HepG2 (cell line): ENCODE data around the gene COQ4. TPM values are rescaled to one million over a fixed set of nuclear protein-coding genes. Genes with fewer than 3 reads are reported as not detected.
A peak's percentile ranks its signal among the peaks of the same experiment; 100 is the strongest.

Experiments
- ATAC-seq: fragments of 200-7000 bp; cut with Tn5 transposase; 3 replicates; pipeline ENCODE4 v1.9.1; 2020; ENCODE audit warnings: mild to moderate bottlenecking, moderate library complexity
- BruUV-seq: library from RNA; stranded (reverse); fragments of 400-500 nt; replicated peaks from 2 replicates; lab custom pipeline; 2021; lab: Mats Ljungman, UMichigan
- CTCF ChIA-PET: fragments of 300-600 bp; formaldehyde crosslinking; extraction: SDS; loops from one replicate; lab custom pipeline; 2021; ENCODE audit warnings: low total read pairs, inconsistent platforms, low intra/inter-chr PET ratio; lab: Yijun Ruan, JAX
- POLR2A ChIA-PET: fragments of 350-600 bp; sonication (Branson Sonifier 250); formaldehyde crosslinking; loops from one replicate; lab custom pipeline; 2020; ENCODE audit warnings: antibody characterized with exemption, inconsistent platforms; lab: Yijun Ruan, JAX
- DNase-seq: peaks from one replicate; pipeline ENCODE4 v3.0.0-alpha.2; 2015; ENCODE audit warnings: low spot score
- FAIRE-seq: peaks from 3 replicates; lab custom pipeline; 2011; peaks lifted over from hg19 to GRCh38; lab: Jason Lieb, UNC
- H2AFZ ChIP-seq: one replicate; pipeline ENCODE4 v1.6.1; 2011; ENCODE audit warnings: low read length, inconsistent platforms
- H3K27ac ChIP-seq: fragments of 300-600 bp; 3 replicates; pipeline ENCODE4 v1.8.0; 2011; ENCODE audit warnings: mixed run types, mild to moderate bottlenecking, mixed read lengths, low read length, inconsistent platforms; ENCODE audit not compliant: insufficient read depth; ENCODE audit errors: extremely low read length
- H3K27me3 ChIP-seq, 2 experiments: fragments of 200-600 bp in 1 of 2; 2 replicates in 1 of 2; 3 replicates in 1 of 2; pipeline versions ENCODE4 v1.6.0 to v1.8.0; 2011; ENCODE audit warnings: low read length in 2 of 2, mild to moderate bottlenecking in 2 of 2, moderate library complexity in 2 of 2, inconsistent platforms in 1 of 2; ENCODE audit not compliant: insufficient read depth in 2 of 2, control insufficient read depth in 1 of 2
- H3K36me3 ChIP-seq, 2 experiments: fragments of 200-600 bp in 1 of 2; replicated peaks in 1 of 2; 2 replicates in 1 of 2; 3 replicates in 1 of 2; pipeline versions ENCODE4 v1.5.1 to v1.8.0; 2011; ENCODE audit warnings: low read length in 2 of 2, inconsistent platforms in 1 of 2; ENCODE audit not compliant: insufficient read depth in 2 of 2, control insufficient read depth in 1 of 2
- H3K4me1 ChIP-seq: 2 replicates; pipeline ENCODE4 v1.5.1; 2012; ENCODE audit warnings: low read length, inconsistent platforms; ENCODE audit not compliant: insufficient read depth
- H3K4me2 ChIP-seq: 2 replicates; pipeline ENCODE4 v1.6.0; 2011; ENCODE audit warnings: low read depth, low read length, inconsistent platforms
- H3K4me3 ChIP-seq, 3 experiments: fragments of 200-600 bp in 1 of 3; sonication (generic), shearing (Covaris generic) in 1 of 3; replicated peaks in 1 of 3; 2 replicates each; pipeline ENCODE4 v1.5.1; 2011 to 2016; ENCODE audit warnings: low read length in 3 of 3, inconsistent platforms in 2 of 3, low read depth in 2 of 3, mild to moderate bottlenecking in 2 of 3, control low read depth in 1 of 3, mixed read lengths in 1 of 3; ENCODE audit not compliant: insufficient read depth in 1 of 3
- H3K79me2 ChIP-seq: one replicate; pipeline ENCODE4 v1.6.1; 2011; ENCODE audit warnings: low read length, inconsistent platforms; ENCODE audit not compliant: insufficient read depth
- H3K9ac ChIP-seq: 2 replicates; pipeline ENCODE4 v1.6.0; 2011; ENCODE audit warnings: mild to moderate bottlenecking, low read depth, low read length, inconsistent platforms; ENCODE audit not compliant: insufficient read depth
- H3K9me3 ChIP-seq: 2 replicates; pipeline ENCODE4 v1.5.1; 2012; ENCODE audit warnings: mild to moderate bottlenecking, low read length
- H4K20me1 ChIP-seq: 2 replicates; pipeline ENCODE4 v1.6.0; 2011; ENCODE audit warnings: inconsistent platforms, mild to moderate bottlenecking, low read length, moderate library complexity; ENCODE audit not compliant: insufficient read depth
- BRCA1 ChIP-seq: sonication (generic); formaldehyde crosslinking; IDR thresholded peaks from 2 replicates; pipeline ENCODE4 v1.4.0; 2020; ENCODE audit warnings: missing genetic modification reagents
- CREM ChIP-seq, 2 experiments: sonication (generic) in 1 of 2; formaldehyde crosslinking in 1 of 2; IDR thresholded peaks; 2 replicates each; pipeline versions ENCODE4 v1.4.0 to v1.6.1; 2016 to 2020; ENCODE audit warnings: antibody characterized with exemption in 1 of 2, mild to moderate bottlenecking in 1 of 2, missing genetic modification reagents in 1 of 2
- HNRNPUL1 ChIP-seq: fragments of 200-400 bp; formaldehyde crosslinking; IDR thresholded peaks from 2 replicates; pipeline ENCODE4 v1.6.1; 2017; ENCODE audit warnings: low read depth, mild to moderate bottlenecking, low read length, moderate library complexity
- ZC3H13 ChIP-seq: sonication (generic); formaldehyde crosslinking; IDR thresholded peaks from 2 replicates; pipeline ENCODE4 v1.8.1; 2023; ENCODE audit warnings: mild to moderate bottlenecking, missing genetic modification reagents, moderate library complexity
- ZNF205 ChIP-seq: IDR thresholded peaks from 2 replicates; pipeline ENCODE4 v1.6.1; 2018; ENCODE audit warnings: missing biosample characterization, missing genetic modification reagents
- ZNF629 ChIP-seq: sonication (generic); formaldehyde crosslinking; conservative IDR thresholded peaks from 2 replicates; pipeline ENCODE4 v1.5.0; 2020; ENCODE audit warnings: missing genetic modification reagents
- WGBS: methylation state at CpG from one replicate; pipeline ENCODE4 v1.1.6; 2017; ENCODE audit warnings: low lambda C conversion rate; 5-methylcytosine and 5-hydroxymethylcytosine counted together
- in situ Hi-C: cut with HindIII; loops from 2 replicates; pipeline ENCODE4 v1.10.0; 2017; ENCODE audit warnings: low pct_unique_long_range_greater_than_20kb; ENCODE audit not compliant: extremely low pct_ligation_motif_present
- intact Hi-C: fragments of 100-400 bp; cut with micrococcal nuclease; formaldehyde crosslinking; loops from one replicate; pipeline ENCODE4 v1.10.0; 2022; ENCODE audit not compliant: unreplicated experiment
- polyA plus RNA-seq, 8 experiments: library from polyadenylated mRNA; depleted of rRNA in 3 of 8; stranded (reverse) in 7 of 8; unstranded in 1 of 8; fragments of >200 nt; fragmentation: Illumina TruSeq in 4 of 8; extraction: Trizol in 4 of 8; gene quantifications; 2 replicates each; pipeline versions ENCODE4 v1.2.1 to v1.2.3, GENCODE V29; 2011 to 2016; ENCODE audit warnings: low read depth in 4 of 8, missing spikeins in 1 of 8, mixed read lengths in 1 of 8; ENCODE audit not compliant: insufficient read depth in 1 of 8
- total RNA-seq, 5 experiments: library from RNA; depleted of rRNA; stranded (reverse); fragments of >200 nt; fragmentation: Illumina TruSeq; extraction: Trizol; gene quantifications; 2 replicates each; pipeline ENCODE4 v1.2.3, GENCODE V29; 2016; ENCODE audit warnings: low read depth in 1 of 5
- TF ChIP-seq, protein P1 (sequence below): sonication (generic); formaldehyde crosslinking; IDR thresholded peaks from 2 replicates; pipeline ENCODE4 v1.8.1; 2023; ENCODE audit warnings: missing genetic modification reagents, mild to moderate bottlenecking, borderline replicate concordance
- TF ChIP-seq, protein P2 (sequence below): sonication (generic); formaldehyde crosslinking; IDR thresholded peaks from 2 replicates; pipeline ENCODE4 v1.4.0; 2020; ENCODE audit warnings: mild to moderate bottlenecking, missing genetic modification reagents
- TF ChIP-seq, protein P3 (sequence below): sonication (generic); formaldehyde crosslinking; IDR thresholded peaks from 2 replicates; pipeline ENCODE4 v1.8.0; 2022; ENCODE audit warnings: missing genetic modification reagents, mild to moderate bottlenecking, moderate library complexity, borderline replicate concordance
- TF ChIP-seq, protein P4 (sequence below): sonication (generic); formaldehyde crosslinking; IDR thresholded peaks from 2 replicates; pipeline ENCODE4 v1.5.0; 2020; ENCODE audit warnings: missing genetic modification reagents

Gene COQ4
- total and polyA plus RNA-seq, 2 of the 13 experiments (the other 11 are each of a cell fraction or from before 2014, with no cell fraction given), result 26.1 to 36.0 TPM

DNA sequence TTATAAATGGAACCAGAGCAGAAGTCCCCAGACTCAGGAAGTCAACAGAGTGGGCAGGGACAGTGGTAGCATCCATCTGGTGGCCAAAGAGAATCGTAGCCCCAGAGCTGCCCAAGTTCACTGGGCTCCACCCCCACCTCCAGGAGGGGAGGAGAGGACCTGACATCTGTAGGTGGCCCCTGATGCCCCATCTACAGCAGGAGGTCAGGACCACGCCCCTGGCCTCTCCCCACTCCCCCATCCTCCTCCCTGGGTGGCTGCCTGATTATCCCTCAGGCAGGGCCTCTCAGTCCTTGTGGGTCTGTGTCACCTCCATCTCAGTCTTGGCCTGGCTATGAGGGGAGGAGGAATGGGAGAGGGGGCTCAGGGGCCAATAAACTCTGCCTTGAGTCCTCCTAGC, 38.2 kb downstream of the COQ4 start:
- FAIRE-seq (no peak), DNase-seq (no peak), ATAC-seq (no peak)
- intact Hi-C loops (no loop called here), in situ Hi-C loops (loop anchor here (5.0 kb wide), 1 partner anchor 51 kb away; no protein-coding TSS in a partner anchor)
- Histone ChIP-seq H3K9ac (no peak overlapping the region), H2AFZ (no peak overlapping the region), H3K27me3 (no peaks in the 10 kb centered on the region), H3K27ac (no peak overlapping the region), H3K4me3 (no peak overlapping the region), H3K9me3 (no peaks in the 10 kb centered on the region), H3K4me2 (no peak overlapping the region), H3K4me1 (peaks cover 34% of the 10 kb centered on the region), H3K79me2 (no peaks in the 10 kb centered on the region), H3K36me3 (peaks cover 1 to 4% of the 10 kb centered on the region in 2 experiments; a peak in 2 of 5 replicates), H4K20me1 (no peaks in the 10 kb centered on the region)
- no TSS peak for BruUV-seq
- ChIA-PET POLR2A (interaction anchor here (1.0 kb wide), 1 partner anchor 85 kb away, joined by 3 read pairs; the partner anchor contains the start of genes GOLGA2 and SWI5), CTCF (interaction anchor here (2.5 kb wide), 1 partner anchor 51 kb away, joined by 24 read pairs; no protein-coding TSS in a partner anchor)
- WGBS, result no CpG with 5 or more reads among the region's 2 CpGs
- TF ChIP-seq ZNF205 (CRISPR knock-in tag) (no peak), HNRNPUL1 (no peak), BRCA1 (CRISPR knock-in tag) (no peak)
- TF ChIP-seq, protein P1, sequence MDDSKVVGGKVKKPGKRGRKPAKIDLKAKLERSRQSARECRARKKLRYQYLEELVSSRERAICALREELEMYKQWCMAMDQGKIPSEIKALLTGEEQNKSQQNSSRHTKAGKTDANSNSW (CRISPR knock-in tag), result no peak
- TF ChIP-seq, protein P2, sequence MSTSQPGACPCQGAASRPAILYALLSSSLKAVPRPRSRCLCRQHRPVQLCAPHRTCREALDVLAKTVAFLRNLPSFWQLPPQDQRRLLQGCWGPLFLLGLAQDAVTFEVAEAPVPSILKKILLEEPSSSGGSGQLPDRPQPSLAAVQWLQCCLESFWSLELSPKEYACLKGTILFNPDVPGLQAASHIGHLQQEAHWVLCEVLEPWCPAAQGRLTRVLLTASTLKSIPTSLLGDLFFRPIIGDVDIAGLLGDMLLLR, result no peak
- TF ChIP-seq, all 625 proteins: peak for 0

DNA sequence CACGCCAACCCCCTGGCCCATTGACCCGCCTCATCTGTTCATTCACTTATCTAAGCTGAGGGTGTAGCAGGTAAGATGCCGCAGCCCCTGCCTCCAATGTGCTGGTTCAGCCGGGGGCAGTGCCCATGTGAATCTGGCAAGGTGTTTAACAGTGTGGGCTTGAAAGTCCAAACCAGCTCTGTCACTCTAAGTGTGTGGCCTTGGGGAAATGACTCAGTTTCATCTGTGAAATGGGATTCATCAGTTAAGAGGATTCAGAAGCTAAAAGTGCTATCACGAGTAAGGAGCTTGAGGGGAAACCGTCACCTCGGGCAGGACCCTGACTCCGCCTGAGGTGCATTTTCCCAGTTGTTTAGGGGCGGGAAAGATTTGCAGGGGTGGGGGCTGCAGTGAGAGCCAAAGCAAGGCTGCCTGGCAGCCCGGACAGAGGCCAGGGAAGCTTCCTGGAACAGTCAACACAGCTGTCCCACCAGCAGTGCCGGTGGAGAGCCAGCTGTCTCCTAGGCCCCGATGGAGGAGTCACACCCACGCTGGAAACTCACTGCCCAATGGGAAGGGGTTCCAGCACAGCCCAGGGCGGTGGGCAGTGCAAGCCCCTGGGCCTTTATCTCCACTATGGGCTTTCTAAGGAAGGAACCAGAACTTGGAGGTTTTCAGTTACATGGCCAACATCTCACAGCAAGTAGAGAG, 38.8 kb downstream of the COQ4 start:
- no peaks in the 10 kb centered on the region for H3K79me2 ChIP-seq
- no peaks in the 10 kb centered on the region; a peak in 1 of 5 replicates for H3K27me3 ChIP-seq
- FAIRE-seq, result no peak
- H3K9ac ChIP-seq, result no peak overlapping the region; the same call in 1 of the 2 replicates
- 71% methylated on average over 14 of the region's 14 CpGs for WGBS
- in situ Hi-C loops (loop anchor here (5.0 kb wide), 1 partner anchor 51 kb away; no protein-coding TSS in a partner anchor), intact Hi-C loops (no loop called here)
- ChIA-PET POLR2A (interaction anchor here (1.0 to 1.5 kb wide), 6 partner anchors 10 to 86 kb away, joined by 3 to 14 read pairs (median 6); partner anchors contain the start of genes GOLGA2, SWI5 and URM1), CTCF (interaction anchor here (1.3 to 2.5 kb wide), 3 partner anchors 49 to 53 kb away, joined by 3 to 24 read pairs (median 9); no protein-coding TSS in a partner anchor)
- no peaks in the 10 kb centered on the region for H4K20me1 ChIP-seq
- DNase-seq, result no peak
- no TSS peak for BruUV-seq
- no peak overlapping the region for H3K4me3 ChIP-seq
- peak overlapping the region; percentile 98 for H3K4me2 ChIP-seq
- 0 out of 5 replicates have a peak, but pooled peaks cover 0 to 1% of the 10 kb centered on the region in 2 experiments for H3K36me3 ChIP-seq
- H3K4me1 ChIP-seq, result peaks cover 34% of the 10 kb centered on the region
- H3K27ac ChIP-seq, result no peak overlapping the region
- no peak for ATAC-seq
- no peak overlapping the region for H2AFZ ChIP-seq
- no peaks in the 10 kb centered on the region for H3K9me3 ChIP-seq
- TF ChIP-seq, protein P3, sequence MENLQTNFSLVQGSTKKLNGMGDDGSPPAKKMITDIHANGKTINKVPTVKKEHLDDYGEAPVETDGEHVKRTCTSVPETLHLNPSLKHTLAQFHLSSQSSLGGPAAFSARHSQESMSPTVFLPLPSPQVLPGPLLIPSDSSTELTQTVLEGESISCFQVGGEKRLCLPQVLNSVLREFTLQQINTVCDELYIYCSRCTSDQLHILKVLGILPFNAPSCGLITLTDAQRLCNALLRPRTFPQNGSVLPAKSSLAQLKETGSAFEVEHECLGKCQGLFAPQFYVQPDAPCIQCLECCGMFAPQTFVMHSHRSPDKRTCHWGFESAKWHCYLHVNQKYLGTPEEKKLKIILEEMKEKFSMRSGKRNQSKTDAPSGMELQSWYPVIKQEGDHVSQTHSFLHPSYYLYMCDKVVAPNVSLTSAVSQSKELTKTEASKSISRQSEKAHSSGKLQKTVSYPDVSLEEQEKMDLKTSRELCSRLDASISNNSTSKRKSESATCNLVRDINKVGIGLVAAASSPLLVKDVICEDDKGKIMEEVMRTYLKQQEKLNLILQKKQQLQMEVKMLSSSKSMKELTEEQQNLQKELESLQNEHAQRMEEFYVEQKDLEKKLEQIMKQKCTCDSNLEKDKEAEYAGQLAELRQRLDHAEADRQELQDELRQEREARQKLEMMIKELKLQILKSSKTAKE, result no peak
- TF ChIP-seq ZC3H13 (CRISPR knock-in tag), result 0 out of 2 replicates have a peak, but pooled peaks have one; percentile 33
- TF ChIP-seq, protein P4, sequence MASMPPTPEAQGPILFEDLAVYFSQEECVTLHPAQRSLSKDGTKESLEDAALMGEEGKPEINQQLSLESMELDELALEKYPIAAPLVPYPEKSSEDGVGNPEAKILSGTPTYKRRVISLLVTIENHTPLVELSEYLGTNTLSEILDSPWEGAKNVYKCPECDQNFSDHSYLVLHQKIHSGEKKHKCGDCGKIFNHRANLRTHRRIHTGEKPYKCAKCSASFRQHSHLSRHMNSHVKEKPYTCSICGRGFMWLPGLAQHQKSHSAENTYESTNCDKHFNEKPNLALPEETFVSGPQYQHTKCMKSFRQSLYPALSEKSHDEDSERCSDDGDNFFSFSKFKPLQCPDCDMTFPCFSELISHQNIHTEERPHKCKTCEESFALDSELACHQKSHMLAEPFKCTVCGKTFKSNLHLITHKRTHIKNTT (CRISPR knock-in tag), result no peak
- TF ChIP-seq ZNF629 (CRISPR knock-in tag), result 0 out of 2 replicates have a peak, but pooled peaks have one; percentile 29
- TF ChIP-seq CREM (IDR thresholded peaks at IDR 0.05), result no peak
- TF ChIP-seq CREM (CRISPR knock-in tag; IDR thresholded peaks at IDR 0.05), result no peak
- TF ChIP-seq, all 625 proteins: peak for 2
